ENCODE measurements around the gene KCNIP3. TPM values are rescaled to one million over a fixed set of nuclear protein-coding genes. Genes with fewer than 3 reads are reported as not detected.
A peak's percentile ranks its signal among the peaks of the same experiment; 100 is the strongest.

The KCNIP3 gene
- total RNA-seq, 1 donor from 2014 or later = 6.3 TPM

GRCh38 chr2:95311815-95312542 is 14.8 kb downstream of the KCNIP3 start:
- H3K36me3 Mint-ChIP-seq (ENCODE audit: insufficient read depth) = no peaks in the 10 kb centered on the region
- no peak overlapping the region for H3K4me3 Mint-ChIP-seq (ENCODE audit: low read depth)
- DNase-seq (ENCODE audit: low spot score, unreplicated experiment) = no peak
- peaks cover 6% of the 10 kb centered on the region for H3K27me3 Mint-ChIP-seq
- H3K27ac Mint-ChIP-seq = no peak overlapping the region
- H3K9me3 Mint-ChIP-seq (ENCODE audit: low read depth) = no peaks in the 10 kb centered on the region
- TF ChIP-seq CTCF (IDR thresholded peaks at IDR 0.05; ENCODE audit: unreplicated experiment) = no peak
- H3K4me1 Mint-ChIP-seq (ENCODE audit: low read depth) = peaks cover 1% of the 10 kb centered on the region

- no peak overlapping the region for H3K4me3 Mint-ChIP-seq (ENCODE audit: low read depth)
- no peaks in the 10 kb centered on the region for H3K9me3 Mint-ChIP-seq (ENCODE audit: low read depth)
- H3K27me3 Mint-ChIP-seq = peaks cover 9% of the 10 kb centered on the region
- no peak overlapping the region for H3K27ac Mint-ChIP-seq
- no peak for DNase-seq (ENCODE audit: low spot score, unreplicated experiment)
- peaks cover 1% of the 10 kb centered on the region for H3K4me1 Mint-ChIP-seq (ENCODE audit: low read depth)
- H3K36me3 Mint-ChIP-seq (ENCODE audit: insufficient read depth) = no peaks in the 10 kb centered on the region
- TF ChIP-seq CTCF (IDR thresholded peaks at IDR 0.05; ENCODE audit: unreplicated experiment) = no peak
Observed at GRCh38 chr2:95312543-95313201, 15.5 kb downstream of the KCNIP3 start.

- no peaks in the 10 kb centered on the region for H3K36me3 Mint-ChIP-seq (ENCODE audit: insufficient read depth)
- H3K9me3 Mint-ChIP-seq (ENCODE audit: low read depth) = no peaks in the 10 kb centered on the region
- no peak for TF ChIP-seq CTCF (IDR thresholded peaks at IDR 0.05; ENCODE audit: unreplicated experiment)
- H3K27ac Mint-ChIP-seq = no peak overlapping the region
- no peak for DNase-seq (ENCODE audit: low spot score, unreplicated experiment)
- H3K4me1 Mint-ChIP-seq (ENCODE audit: low read depth) = peaks cover 1% of the 10 kb centered on the region
- H3K4me3 Mint-ChIP-seq (ENCODE audit: low read depth) = no peak overlapping the region
- peaks cover 10% of the 10 kb centered on the region for H3K27me3 Mint-ChIP-seq
Observed at GRCh38 chr2:95313296-95314131, 16.4 kb downstream of the KCNIP3 start.

- Mint-ChIP-seq H3K27ac (no peak overlapping the region), H3K36me3 (ENCODE audit: insufficient read depth) (no peaks in the 10 kb centered on the region), H3K4me1 (ENCODE audit: low read depth) (peaks cover 1% of the 10 kb centered on the region), H3K4me3 (ENCODE audit: low read depth) (no peak overlapping the region), H3K27me3 (peaks cover 16% of the 10 kb centered on the region), H3K9me3 (ENCODE audit: low read depth) (no peaks in the 10 kb centered on the region)
- no peak for TF ChIP-seq CTCF (IDR thresholded peaks at IDR 0.05; ENCODE audit: unreplicated experiment)
- no peak for DNase-seq (ENCODE audit: low spot score, unreplicated experiment)
Observed at GRCh38 chr2:95314598-95314963, 17.4 kb downstream of the KCNIP3 start.

- Mint-ChIP-seq H3K4me3 (ENCODE audit: low read depth) (no peak overlapping the region), H3K4me1 (ENCODE audit: low read depth) (peaks cover 1% of the 10 kb centered on the region), H3K27me3 (peaks cover 16% of the 10 kb centered on the region), H3K27ac (no peak overlapping the region), H3K36me3 (ENCODE audit: insufficient read depth) (no peaks in the 10 kb centered on the region), H3K9me3 (ENCODE audit: low read depth) (no peaks in the 10 kb centered on the region)
- peak; percentile 81 for TF ChIP-seq CTCF (IDR thresholded peaks at IDR 0.05; ENCODE audit: unreplicated experiment)
- DNase-seq (ENCODE audit: low spot score, unreplicated experiment) = peak; percentile 42
Observed at GRCh38 chr2:95314964-95315611, 17.9 kb downstream of the KCNIP3 start.

Data from progenitor cell of endocrine pancreas (in vitro differentiated cells).